MM.1S (cell line): ENCODE data around the gene ACACB.

Experiments
- EZH2 ChIP-seq: fragments of 300-600 bp; sonication (generic); optimal IDR thresholded peaks from 2 replicates; pipeline ENCODE3; 2017; ENCODE audit warnings: low read depth, mild to moderate bottlenecking, antibody characterized with exemption, low read length, mixed read lengths
- EZH2phosphoT487 ChIP-seq: fragments of 300-600 bp; sonication (generic); IDR thresholded peaks from 2 replicates; pipeline ENCODE4 v1.6.1; 2018; ENCODE audit warnings: antibody characterized with exemption, low read length
- TF ChIP-seq, protein P1 (sequence below): fragments of 300-600 bp; sonication (generic); IDR thresholded peaks from 2 replicates; pipeline ENCODE4 v1.5.1; 2016; ENCODE audit warnings: antibody characterized with exemption, low read length, mixed read lengths

DNA sequence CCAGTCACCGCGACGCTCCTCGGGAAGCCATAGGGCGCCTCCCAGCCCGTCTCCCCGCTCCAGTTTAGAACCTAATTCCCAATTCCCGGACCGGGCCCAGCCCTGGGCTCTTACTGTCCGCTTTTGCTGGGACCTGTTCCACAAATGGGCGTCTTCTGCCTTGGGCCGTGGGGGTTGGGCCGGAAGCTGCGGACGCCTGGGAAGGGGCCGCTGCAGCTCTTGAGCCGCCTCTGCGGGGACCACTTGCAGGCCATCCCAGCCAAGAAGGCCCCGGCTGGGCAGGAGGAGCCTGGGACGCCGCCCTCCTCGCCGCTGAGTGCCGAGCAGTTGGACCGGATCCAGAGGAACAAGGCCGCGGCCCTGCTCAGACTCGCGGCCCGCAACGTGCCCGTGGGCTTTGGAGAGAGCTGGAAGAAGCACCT, 18.2 kb upstream of the ACACB start:
- TF ChIP-seq, protein P1, sequence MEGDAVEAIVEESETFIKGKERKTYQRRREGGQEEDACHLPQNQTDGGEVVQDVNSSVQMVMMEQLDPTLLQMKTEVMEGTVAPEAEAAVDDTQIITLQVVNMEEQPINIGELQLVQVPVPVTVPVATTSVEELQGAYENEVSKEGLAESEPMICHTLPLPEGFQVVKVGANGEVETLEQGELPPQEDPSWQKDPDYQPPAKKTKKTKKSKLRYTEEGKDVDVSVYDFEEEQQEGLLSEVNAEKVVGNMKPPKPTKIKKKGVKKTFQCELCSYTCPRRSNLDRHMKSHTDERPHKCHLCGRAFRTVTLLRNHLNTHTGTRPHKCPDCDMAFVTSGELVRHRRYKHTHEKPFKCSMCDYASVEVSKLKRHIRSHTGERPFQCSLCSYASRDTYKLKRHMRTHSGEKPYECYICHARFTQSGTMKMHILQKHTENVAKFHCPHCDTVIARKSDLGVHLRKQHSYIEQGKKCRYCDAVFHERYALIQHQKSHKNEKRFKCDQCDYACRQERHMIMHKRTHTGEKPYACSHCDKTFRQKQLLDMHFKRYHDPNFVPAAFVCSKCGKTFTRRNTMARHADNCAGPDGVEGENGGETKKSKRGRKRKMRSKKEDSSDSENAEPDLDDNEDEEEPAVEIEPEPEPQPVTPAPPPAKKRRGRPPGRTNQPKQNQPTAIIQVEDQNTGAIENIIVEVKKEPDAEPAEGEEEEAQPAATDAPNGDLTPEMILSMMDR, result no peak
- TF ChIP-seq EZH2, result no peak
- TF ChIP-seq EZH2phosphoT487, result no peak
